H1 (cell line): Measurements from ENCODE around the gene ZNF524. TPM values are rescaled to one million over a fixed set of nuclear protein-coding genes. Genes with fewer than 3 reads are reported as not detected.

Source experiments
- ASH2L ChIP-seq: fragments of 200-600, 300-600 bp; sonication (generic); IDR thresholded peaks from one replicate; pipeline ENCODE4 v1.7.1; 2017; ENCODE audit warnings: low read length
- JUN ChIP-seq: IDR thresholded peaks from 2 replicates; pipeline ENCODE4 v1.6.1; 2011; ENCODE audit warnings: low read depth, mild to moderate bottlenecking, improper control_type of control experiment, low read length
- KDM5A ChIP-seq: fragments of 200-600 bp; IDR thresholded peaks from 2 replicates; pipeline ENCODE4 v1.7.1; 2012; ENCODE audit warnings: mild to moderate bottlenecking, low read length, inconsistent platforms, mixed read lengths
- RAD21 ChIP-seq, 2 experiments: IDR thresholded peaks in 1 of 2; conservative IDR thresholded peaks in 1 of 2; 2 replicates each; pipeline ENCODE4 v1.6.1; 2011; ENCODE audit warnings: low read depth in 2 of 2, low read length in 2 of 2, improper control_type of control experiment in 1 of 2, inconsistent platforms in 1 of 2, mild to moderate bottlenecking in 1 of 2, moderate library complexity in 1 of 2
- polyA plus RNA-seq, 7 experiments: library from polyadenylated mRNA; depleted of rRNA in 3 of 7; stranded (reverse) in 5 of 7; unstranded in 2 of 7; fragments of >200 nt in 5 of 7; fragments of 200-250 nt in 2 of 7; gene quantifications; 1 replicate in 5 of 7; 2 replicates in 1 of 7; 4 replicates in 1 of 7; pipeline versions ENCODE4 v1.2.1 to v1.2.3, GENCODE V29; 2011 to 2013; ENCODE audit warnings: missing spikeins in 2 of 7, mixed read lengths in 2 of 7
- total RNA-seq: library from RNA; stranded (reverse); fragmentation: NEBNext Ultra II Directional; extraction: Animal tissue kit (Norgen Biotek cat#: 25700); gene quantifications from 2 replicates; pipeline ENCODE4 v1.2.1, GENCODE V29; 2021
- TF ChIP-seq, protein P1 (sequence below): fragments of 300-600 bp; sonication (generic); IDR thresholded peaks from 2 replicates; pipeline ENCODE4 v1.7.1; 2012; ENCODE audit warnings: low read length, moderate library complexity, mild to moderate bottlenecking, inconsistent platforms; ENCODE audit not compliant: insufficient replicate concordance
- TF ChIP-seq, protein P2 (sequence below), 3 experiments: IDR thresholded peaks; 1 replicate in 2 of 3; 2 replicates in 1 of 3; pipeline versions ENCODE4 v1.5.1 to v1.6.1; 2011; ENCODE audit warnings: low read length in 3 of 3, mild to moderate bottlenecking in 3 of 3, inconsistent platforms in 2 of 3, low read depth in 1 of 3, moderate library complexity in 1 of 3; ENCODE audit not compliant: insufficient read depth in 1 of 3; ENCODE audit errors: control extremely low read depth in 1 of 3

ZNF524 gene
- total and polyA plus RNA-seq, 2 of the 8 experiments (the other 6 are each of a cell fraction or from before 2014, with no cell fraction given), result 4.4 to 4.7 TPM

DNA sequence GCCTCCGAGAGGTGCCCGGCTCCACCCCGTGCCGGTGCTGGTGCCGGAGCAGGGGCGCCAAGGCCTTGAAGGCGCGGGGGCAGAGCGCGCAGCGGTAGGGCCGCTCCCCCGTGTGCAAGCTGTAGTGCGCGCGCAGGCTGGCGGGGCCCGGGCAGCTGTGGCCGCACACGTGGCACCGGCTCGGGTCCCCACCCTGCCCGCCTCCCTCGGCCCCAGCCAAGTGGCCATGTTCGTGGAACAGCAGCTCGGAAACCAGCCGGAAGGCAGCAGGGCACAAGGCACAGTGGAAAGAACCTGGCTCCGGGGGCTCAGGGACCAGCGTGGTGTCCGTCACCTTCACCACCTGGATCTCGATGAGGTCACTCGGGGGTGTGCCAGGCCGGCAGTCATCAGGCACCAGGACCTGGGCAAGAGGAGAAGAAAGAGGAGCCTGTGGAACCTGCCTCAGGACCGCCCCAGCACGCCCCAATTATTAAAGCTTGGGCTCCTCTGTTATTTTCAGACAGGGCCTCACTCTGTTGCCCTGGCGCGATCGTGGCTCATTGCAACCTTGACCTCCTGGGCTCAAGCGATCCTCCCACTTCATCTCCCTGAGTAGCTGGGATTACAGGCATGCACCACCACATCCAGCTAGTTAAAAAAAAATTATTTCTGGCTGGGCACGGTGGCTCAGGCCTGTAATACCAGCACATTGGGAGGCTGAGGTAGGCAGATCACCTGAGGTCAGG lies 22.3 kb downstream of the ZNF524 start (continued):
- TF ChIP-seq, protein P1, sequence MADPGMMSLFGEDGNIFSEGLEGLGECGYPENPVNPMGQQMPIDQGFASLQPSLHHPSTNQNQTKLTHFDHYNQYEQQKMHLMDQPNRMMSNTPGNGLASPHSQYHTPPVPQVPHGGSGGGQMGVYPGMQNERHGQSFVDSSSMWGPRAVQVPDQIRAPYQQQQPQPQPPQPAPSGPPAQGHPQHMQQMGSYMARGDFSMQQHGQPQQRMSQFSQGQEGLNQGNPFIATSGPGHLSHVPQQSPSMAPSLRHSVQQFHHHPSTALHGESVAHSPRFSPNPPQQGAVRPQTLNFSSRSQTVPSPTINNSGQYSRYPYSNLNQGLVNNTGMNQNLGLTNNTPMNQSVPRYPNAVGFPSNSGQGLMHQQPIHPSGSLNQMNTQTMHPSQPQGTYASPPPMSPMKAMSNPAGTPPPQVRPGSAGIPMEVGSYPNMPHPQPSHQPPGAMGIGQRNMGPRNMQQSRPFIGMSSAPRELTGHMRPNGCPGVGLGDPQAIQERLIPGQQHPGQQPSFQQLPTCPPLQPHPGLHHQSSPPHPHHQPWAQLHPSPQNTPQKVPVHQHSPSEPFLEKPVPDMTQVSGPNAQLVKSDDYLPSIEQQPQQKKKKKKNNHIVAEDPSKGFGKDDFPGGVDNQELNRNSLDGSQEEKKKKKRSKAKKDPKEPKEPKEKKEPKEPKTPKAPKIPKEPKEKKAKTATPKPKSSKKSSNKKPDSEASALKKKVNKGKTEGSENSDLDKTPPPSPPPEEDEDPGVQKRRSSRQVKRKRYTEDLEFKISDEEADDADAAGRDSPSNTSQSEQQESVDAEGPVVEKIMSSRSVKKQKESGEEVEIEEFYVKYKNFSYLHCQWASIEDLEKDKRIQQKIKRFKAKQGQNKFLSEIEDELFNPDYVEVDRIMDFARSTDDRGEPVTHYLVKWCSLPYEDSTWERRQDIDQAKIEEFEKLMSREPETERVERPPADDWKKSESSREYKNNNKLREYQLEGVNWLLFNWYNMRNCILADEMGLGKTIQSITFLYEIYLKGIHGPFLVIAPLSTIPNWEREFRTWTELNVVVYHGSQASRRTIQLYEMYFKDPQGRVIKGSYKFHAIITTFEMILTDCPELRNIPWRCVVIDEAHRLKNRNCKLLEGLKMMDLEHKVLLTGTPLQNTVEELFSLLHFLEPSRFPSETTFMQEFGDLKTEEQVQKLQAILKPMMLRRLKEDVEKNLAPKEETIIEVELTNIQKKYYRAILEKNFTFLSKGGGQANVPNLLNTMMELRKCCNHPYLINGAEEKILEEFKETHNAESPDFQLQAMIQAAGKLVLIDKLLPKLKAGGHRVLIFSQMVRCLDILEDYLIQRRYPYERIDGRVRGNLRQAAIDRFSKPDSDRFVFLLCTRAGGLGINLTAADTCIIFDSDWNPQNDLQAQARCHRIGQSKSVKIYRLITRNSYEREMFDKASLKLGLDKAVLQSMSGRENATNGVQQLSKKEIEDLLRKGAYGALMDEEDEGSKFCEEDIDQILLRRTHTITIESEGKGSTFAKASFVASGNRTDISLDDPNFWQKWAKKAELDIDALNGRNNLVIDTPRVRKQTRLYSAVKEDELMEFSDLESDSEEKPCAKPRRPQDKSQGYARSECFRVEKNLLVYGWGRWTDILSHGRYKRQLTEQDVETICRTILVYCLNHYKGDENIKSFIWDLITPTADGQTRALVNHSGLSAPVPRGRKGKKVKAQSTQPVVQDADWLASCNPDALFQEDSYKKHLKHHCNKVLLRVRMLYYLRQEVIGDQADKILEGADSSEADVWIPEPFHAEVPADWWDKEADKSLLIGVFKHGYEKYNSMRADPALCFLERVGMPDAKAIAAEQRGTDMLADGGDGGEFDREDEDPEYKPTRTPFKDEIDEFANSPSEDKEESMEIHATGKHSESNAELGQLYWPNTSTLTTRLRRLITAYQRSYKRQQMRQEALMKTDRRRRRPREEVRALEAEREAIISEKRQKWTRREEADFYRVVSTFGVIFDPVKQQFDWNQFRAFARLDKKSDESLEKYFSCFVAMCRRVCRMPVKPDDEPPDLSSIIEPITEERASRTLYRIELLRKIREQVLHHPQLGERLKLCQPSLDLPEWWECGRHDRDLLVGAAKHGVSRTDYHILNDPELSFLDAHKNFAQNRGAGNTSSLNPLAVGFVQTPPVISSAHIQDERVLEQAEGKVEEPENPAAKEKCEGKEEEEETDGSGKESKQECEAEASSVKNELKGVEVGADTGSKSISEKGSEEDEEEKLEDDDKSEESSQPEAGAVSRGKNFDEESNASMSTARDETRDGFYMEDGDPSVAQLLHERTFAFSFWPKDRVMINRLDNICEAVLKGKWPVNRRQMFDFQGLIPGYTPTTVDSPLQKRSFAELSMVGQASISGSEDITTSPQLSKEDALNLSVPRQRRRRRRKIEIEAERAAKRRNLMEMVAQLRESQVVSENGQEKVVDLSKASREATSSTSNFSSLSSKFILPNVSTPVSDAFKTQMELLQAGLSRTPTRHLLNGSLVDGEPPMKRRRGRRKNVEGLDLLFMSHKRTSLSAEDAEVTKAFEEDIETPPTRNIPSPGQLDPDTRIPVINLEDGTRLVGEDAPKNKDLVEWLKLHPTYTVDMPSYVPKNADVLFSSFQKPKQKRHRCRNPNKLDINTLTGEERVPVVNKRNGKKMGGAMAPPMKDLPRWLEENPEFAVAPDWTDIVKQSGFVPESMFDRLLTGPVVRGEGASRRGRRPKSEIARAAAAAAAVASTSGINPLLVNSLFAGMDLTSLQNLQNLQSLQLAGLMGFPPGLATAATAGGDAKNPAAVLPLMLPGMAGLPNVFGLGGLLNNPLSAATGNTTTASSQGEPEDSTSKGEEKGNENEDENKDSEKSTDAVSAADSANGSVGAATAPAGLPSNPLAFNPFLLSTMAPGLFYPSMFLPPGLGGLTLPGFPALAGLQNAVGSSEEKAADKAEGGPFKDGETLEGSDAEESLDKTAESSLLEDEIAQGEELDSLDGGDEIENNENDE, result no peak
- TF ChIP-seq JUN, result no peak
- TF ChIP-seq, protein P2, sequence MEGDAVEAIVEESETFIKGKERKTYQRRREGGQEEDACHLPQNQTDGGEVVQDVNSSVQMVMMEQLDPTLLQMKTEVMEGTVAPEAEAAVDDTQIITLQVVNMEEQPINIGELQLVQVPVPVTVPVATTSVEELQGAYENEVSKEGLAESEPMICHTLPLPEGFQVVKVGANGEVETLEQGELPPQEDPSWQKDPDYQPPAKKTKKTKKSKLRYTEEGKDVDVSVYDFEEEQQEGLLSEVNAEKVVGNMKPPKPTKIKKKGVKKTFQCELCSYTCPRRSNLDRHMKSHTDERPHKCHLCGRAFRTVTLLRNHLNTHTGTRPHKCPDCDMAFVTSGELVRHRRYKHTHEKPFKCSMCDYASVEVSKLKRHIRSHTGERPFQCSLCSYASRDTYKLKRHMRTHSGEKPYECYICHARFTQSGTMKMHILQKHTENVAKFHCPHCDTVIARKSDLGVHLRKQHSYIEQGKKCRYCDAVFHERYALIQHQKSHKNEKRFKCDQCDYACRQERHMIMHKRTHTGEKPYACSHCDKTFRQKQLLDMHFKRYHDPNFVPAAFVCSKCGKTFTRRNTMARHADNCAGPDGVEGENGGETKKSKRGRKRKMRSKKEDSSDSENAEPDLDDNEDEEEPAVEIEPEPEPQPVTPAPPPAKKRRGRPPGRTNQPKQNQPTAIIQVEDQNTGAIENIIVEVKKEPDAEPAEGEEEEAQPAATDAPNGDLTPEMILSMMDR (IDR thresholded peaks at IDR 0.05; ENCODE audit: control extremely low read depth in 1 of 3, insufficient read depth in 1 of 3, low read depth in 1 of 3, low read length in 3 of 3), result no peak
- TF ChIP-seq ASH2L, result no peak
- TF ChIP-seq RAD21 (IDR thresholded peaks at IDR 0.05 in 1 of 2, conservative IDR thresholded peaks at IDR 0.05 in 1 of 2; ENCODE audit: low read depth in 2 of 2, low read length in 2 of 2), result no peak
- no peak for TF ChIP-seq KDM5A
